Gastroesophageal sphincter (tissue), 3 donors: Measurements from ENCODE around the gene TMEFF2.

Experiments
- EP300 ChIP-seq: sonication (generic); formaldehyde crosslinking; IDR thresholded peaks from one replicate; pipeline ENCODE4 v1.6.1; 2017; ENCODE audit warnings: antibody characterized with exemption, mild to moderate bottlenecking
- POLR2A ChIP-seq, 2 donors: fragments of 450-650 bp; IDR thresholded peaks; one replicate each; pipeline ENCODE4 v1.6.1; 2017; ENCODE audit warnings: antibody characterized with exemption in 2 of 2, mild to moderate bottlenecking in 2 of 2, moderate library complexity in 1 of 2
- TF ChIP-seq, protein P1 (sequence below), 4 experiments: fragments of 200-600 bp in 2 of 4; fragments of 450-650 bp in 2 of 4; sonication (generic) in 1 of 4; IDR thresholded peaks; one replicate each; pipeline ENCODE4 v1.5.1; 2017 to 2019; ENCODE audit warnings: antibody characterized with exemption in 4 of 4, mild to moderate bottlenecking in 2 of 4, moderate library complexity in 2 of 4

DNA sequence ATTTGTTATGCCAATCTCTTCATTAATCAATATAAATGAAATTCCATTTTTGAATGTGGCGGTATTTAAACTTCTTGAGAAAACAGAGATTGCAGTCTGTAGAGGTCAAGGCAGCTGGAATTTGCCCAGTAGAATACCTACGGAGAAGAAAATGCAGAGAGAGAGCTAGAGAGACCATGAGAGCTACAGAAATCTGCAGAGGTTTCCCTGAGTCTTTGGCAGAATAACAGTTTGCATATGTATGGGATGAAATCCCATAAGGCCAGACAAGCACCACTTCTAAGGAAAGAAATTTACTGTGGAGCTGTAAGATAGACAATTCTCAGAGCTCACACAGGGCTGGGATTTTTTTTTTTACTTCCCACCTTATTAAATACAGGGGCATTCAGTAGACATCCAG lies 23.6 kb upstream of the TMEFF2 start:
- TF ChIP-seq, protein P1, sequence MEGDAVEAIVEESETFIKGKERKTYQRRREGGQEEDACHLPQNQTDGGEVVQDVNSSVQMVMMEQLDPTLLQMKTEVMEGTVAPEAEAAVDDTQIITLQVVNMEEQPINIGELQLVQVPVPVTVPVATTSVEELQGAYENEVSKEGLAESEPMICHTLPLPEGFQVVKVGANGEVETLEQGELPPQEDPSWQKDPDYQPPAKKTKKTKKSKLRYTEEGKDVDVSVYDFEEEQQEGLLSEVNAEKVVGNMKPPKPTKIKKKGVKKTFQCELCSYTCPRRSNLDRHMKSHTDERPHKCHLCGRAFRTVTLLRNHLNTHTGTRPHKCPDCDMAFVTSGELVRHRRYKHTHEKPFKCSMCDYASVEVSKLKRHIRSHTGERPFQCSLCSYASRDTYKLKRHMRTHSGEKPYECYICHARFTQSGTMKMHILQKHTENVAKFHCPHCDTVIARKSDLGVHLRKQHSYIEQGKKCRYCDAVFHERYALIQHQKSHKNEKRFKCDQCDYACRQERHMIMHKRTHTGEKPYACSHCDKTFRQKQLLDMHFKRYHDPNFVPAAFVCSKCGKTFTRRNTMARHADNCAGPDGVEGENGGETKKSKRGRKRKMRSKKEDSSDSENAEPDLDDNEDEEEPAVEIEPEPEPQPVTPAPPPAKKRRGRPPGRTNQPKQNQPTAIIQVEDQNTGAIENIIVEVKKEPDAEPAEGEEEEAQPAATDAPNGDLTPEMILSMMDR (IDR thresholded peaks at IDR 0.05) = no peak
- TF ChIP-seq POLR2A (IDR thresholded peaks at IDR 0.05) = no peak
- TF ChIP-seq EP300 = no peak
